Panc1 (cell line): ENCODE data around the gene DNM3. TPM values are rescaled to one million over a fixed set of nuclear protein-coding genes. Genes with fewer than 3 reads are reported as not detected.

Experiments
- ATAC-seq: fragments of 200-7000 bp; cut with Tn5 transposase; 2 replicates; pipeline ENCODE4 v1.9.1; 2020; ENCODE audit warnings: mild to moderate bottlenecking, moderate library complexity
- BruUV-seq: library from RNA; stranded (reverse); fragments of 400-500 nt; replicated peaks from 2 replicates; lab custom pipeline; 2021; lab: Mats Ljungman, UMichigan
- CTCF ChIA-PET: fragments of 300-600 bp; sonication (Branson Sonifier 250); formaldehyde crosslinking; loops from one replicate; lab custom pipeline; 2022; ENCODE audit warnings: antibody characterized with exemption; lab: Charles Lee
- POLR2A ChIA-PET: fragments of 300-600 bp; sonication (Branson Sonifier 250); formaldehyde crosslinking; loops from one replicate; lab custom pipeline; 2022; ENCODE audit warnings: antibody characterized with exemption; lab: Charles Lee
- DNase-seq: peaks from one replicate; pipeline ENCODE4 v3.0.0-alpha.2; 2010; ENCODE audit warnings: low read depth, low spot score
- H3K27ac ChIP-seq: 2 replicates; pipeline ENCODE4 v1.5.1; 2011; ENCODE audit warnings: mild to moderate bottlenecking, low read length, inconsistent platforms
- H3K27me3 ChIP-seq: fragments of 200-500 bp; sonication (Bioruptor generic); 2 replicates; pipeline ENCODE4 v1.6.0; 2014; ENCODE audit warnings: low read length, inconsistent platforms; ENCODE audit not compliant: control insufficient read depth, insufficient read depth
- H3K36me3 ChIP-seq: fragments of 200-500 bp; sonication (Bioruptor generic); 2 replicates; pipeline ENCODE4 v1.5.1; 2014; ENCODE audit warnings: inconsistent platforms, mild to moderate bottlenecking, low read length, moderate library complexity; ENCODE audit not compliant: control insufficient read depth, insufficient read depth
- H3K4me1 ChIP-seq: 2 replicates; pipeline ENCODE4 v1.5.1; 2011; ENCODE audit warnings: inconsistent platforms, mild to moderate bottlenecking, low read length, moderate library complexity; ENCODE audit not compliant: control insufficient read depth, insufficient read depth
- H3K4me3 ChIP-seq, 2 experiments: 2 replicates each; pipeline ENCODE4 v1.5.1; 2011 to 2012; ENCODE audit warnings: low read depth in 2 of 2, low read length in 2 of 2, mild to moderate bottlenecking in 2 of 2, inconsistent platforms in 1 of 2, moderate library complexity in 1 of 2
- H3K9me3 ChIP-seq: fragments of 200-500 bp; sonication (Bioruptor generic); 2 replicates; pipeline ENCODE4 v1.5.1; 2014; ENCODE audit warnings: low read depth, mild to moderate bottlenecking, inconsistent platforms, low read length, moderate library complexity; ENCODE audit not compliant: control insufficient read depth, insufficient read depth
- POLR2AphosphoS5 ChIP-seq: IDR thresholded peaks from 2 replicates; pipeline ENCODE4 v1.6.1; 2012; ENCODE audit warnings: mild to moderate bottlenecking, low read depth, low read length, moderate library complexity
- SIN3A ChIP-seq: IDR thresholded peaks from 2 replicates; pipeline ENCODE4 v1.6.1; 2012; ENCODE audit warnings: low read depth, mild to moderate bottlenecking, low read length, moderate library complexity, borderline replicate concordance; ENCODE audit not compliant: insufficient read depth
- TCF7L2 ChIP-seq: IDR thresholded peaks from 2 replicates; pipeline ENCODE4 v1.6.1; 2011; ENCODE audit warnings: mild to moderate bottlenecking, low read depth, low read length, inconsistent platforms
- in situ Hi-C: cut with HindIII; loops from 2 replicates; pipeline ENCODE4 v1.10.0; 2016; ENCODE audit warnings: low sequenced_read_pairs, low pct_unique_long_range_greater_than_20kb
- intact Hi-C: fragments of 100-400 bp; cut with micrococcal nuclease; formaldehyde crosslinking; loops from one replicate; pipeline ENCODE4 v1.10.0; 2022; ENCODE audit not compliant: unreplicated experiment
- total RNA-seq: library from RNA; stranded (reverse); gene quantifications from one replicate; pipeline ENCODE4 v1.2.1, GENCODE V29; 2021; ENCODE audit not compliant: unreplicated experiment
- TF ChIP-seq, protein P1 (sequence below), 2 experiments: IDR thresholded peaks; 2 replicates each; pipeline ENCODE4 v1.6.1; 2011 to 2012; ENCODE audit warnings: low read depth in 2 of 2, control low read depth in 1 of 2, low read length in 1 of 2, mild to moderate bottlenecking in 1 of 2, moderate library complexity in 1 of 2; ENCODE audit not compliant: insufficient read depth in 1 of 2
- TF ChIP-seq, protein P2 (sequence below): fragments of 450-650 bp; IDR thresholded peaks from 2 replicates; pipeline ENCODE4 v1.5.1; 2017; ENCODE audit warnings: mild to moderate bottlenecking

Gene DNM3
- total RNA-seq, 1 experiment from 2014 or later, result 0.46 TPM

DNA sequence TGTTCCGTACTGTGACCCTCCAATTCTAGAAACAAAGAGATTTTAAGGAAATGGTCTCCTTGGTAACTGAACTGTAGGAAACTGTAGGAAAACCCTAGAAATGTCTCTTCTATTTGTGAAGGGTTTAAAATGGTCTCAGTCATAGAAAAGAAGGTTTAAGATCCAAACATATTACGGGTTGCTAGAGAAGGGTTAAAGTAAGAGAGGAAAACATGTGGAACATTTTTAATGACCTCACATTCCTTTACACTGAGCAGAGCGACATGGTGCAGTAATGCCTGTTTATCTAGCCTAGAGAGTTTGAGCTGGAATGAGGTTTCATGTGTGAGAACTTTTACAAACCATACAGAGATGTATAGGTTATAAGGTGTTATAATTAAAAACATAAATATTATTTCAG lies 542.2 kb downstream of the DNM3 start:
- intact Hi-C loops, result no loop called here
- ATAC-seq, result peak; percentile 73
- Histone ChIP-seq H3K27ac (peak overlapping the region; percentile 88), H3K4me1 (peaks cover 35% of the 10 kb centered on the region), H3K27me3 (no peaks in the 10 kb centered on the region), H3K4me3 (no peak overlapping the region), H3K9me3 (no peaks in the 10 kb centered on the region), H3K36me3 (no peaks in the 10 kb centered on the region)
- TF ChIP-seq SIN3A (no peak), POLR2AphosphoS5 (no peak), TCF7L2 (no peak)
- TF ChIP-seq, protein P1, sequence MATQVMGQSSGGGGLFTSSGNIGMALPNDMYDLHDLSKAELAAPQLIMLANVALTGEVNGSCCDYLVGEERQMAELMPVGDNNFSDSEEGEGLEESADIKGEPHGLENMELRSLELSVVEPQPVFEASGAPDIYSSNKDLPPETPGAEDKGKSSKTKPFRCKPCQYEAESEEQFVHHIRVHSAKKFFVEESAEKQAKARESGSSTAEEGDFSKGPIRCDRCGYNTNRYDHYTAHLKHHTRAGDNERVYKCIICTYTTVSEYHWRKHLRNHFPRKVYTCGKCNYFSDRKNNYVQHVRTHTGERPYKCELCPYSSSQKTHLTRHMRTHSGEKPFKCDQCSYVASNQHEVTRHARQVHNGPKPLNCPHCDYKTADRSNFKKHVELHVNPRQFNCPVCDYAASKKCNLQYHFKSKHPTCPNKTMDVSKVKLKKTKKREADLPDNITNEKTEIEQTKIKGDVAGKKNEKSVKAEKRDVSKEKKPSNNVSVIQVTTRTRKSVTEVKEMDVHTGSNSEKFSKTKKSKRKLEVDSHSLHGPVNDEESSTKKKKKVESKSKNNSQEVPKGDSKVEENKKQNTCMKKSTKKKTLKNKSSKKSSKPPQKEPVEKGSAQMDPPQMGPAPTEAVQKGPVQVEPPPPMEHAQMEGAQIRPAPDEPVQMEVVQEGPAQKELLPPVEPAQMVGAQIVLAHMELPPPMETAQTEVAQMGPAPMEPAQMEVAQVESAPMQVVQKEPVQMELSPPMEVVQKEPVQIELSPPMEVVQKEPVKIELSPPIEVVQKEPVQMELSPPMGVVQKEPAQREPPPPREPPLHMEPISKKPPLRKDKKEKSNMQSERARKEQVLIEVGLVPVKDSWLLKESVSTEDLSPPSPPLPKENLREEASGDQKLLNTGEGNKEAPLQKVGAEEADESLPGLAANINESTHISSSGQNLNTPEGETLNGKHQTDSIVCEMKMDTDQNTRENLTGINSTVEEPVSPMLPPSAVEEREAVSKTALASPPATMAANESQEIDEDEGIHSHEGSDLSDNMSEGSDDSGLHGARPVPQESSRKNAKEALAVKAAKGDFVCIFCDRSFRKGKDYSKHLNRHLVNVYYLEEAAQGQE (IDR thresholded peaks at IDR 0.05; ENCODE audit: insufficient read depth in 1 of 2, low read depth in 2 of 2, low read length in 1 of 2), result no peak
- TF ChIP-seq, protein P2, sequence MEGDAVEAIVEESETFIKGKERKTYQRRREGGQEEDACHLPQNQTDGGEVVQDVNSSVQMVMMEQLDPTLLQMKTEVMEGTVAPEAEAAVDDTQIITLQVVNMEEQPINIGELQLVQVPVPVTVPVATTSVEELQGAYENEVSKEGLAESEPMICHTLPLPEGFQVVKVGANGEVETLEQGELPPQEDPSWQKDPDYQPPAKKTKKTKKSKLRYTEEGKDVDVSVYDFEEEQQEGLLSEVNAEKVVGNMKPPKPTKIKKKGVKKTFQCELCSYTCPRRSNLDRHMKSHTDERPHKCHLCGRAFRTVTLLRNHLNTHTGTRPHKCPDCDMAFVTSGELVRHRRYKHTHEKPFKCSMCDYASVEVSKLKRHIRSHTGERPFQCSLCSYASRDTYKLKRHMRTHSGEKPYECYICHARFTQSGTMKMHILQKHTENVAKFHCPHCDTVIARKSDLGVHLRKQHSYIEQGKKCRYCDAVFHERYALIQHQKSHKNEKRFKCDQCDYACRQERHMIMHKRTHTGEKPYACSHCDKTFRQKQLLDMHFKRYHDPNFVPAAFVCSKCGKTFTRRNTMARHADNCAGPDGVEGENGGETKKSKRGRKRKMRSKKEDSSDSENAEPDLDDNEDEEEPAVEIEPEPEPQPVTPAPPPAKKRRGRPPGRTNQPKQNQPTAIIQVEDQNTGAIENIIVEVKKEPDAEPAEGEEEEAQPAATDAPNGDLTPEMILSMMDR, result no peak
- BruUV-seq, result no TSS peak
- in situ Hi-C loops, result no loop called here
- ChIA-PET CTCF (no interaction called here), POLR2A (no interaction called here)
- no peak for DNase-seq

DNA sequence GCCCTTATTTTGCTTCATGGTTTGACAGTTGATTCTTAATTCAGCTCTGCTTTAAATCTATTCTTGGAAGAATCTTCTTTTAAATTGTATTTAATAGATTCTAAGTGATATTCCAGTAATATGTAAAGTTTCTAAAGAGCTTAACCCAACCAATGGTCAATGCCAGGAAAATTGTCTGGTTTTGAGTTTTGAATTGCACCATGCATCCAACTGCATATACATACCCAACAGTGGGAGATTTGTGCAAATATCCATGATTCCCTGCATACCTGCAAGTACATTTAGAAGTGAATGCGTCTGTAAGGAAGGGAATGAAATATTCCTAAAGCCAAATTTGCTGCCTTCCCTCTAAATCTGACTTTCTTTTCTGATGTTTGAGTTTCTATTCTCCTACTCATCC lies 543.4 kb downstream of the DNM3 start:
- Histone ChIP-seq H3K27me3 (no peaks in the 10 kb centered on the region), H3K27ac (peak overlapping the region; percentile 88; the same call in 1 of the 2 replicates), H3K4me3 (no peak overlapping the region), H3K36me3 (no peaks in the 10 kb centered on the region), H3K9me3 (no peaks in the 10 kb centered on the region), H3K4me1 (peaks cover 35% of the 10 kb centered on the region)
- ATAC-seq (no peak), DNase-seq (no peak)
- intact Hi-C loops, result no loop called here
- ChIA-PET POLR2A (no interaction called here), CTCF (no interaction called here)
- in situ Hi-C loops, result no loop called here
- TF ChIP-seq TCF7L2 (no peak), SIN3A (no peak), POLR2AphosphoS5 (no peak)
- TF ChIP-seq, protein P1 (IDR thresholded peaks at IDR 0.05; ENCODE audit: insufficient read depth in 1 of 2, low read depth in 2 of 2, low read length in 1 of 2), result no peak
- TF ChIP-seq, protein P2, result no peak
- no TSS peak for BruUV-seq
